GM18861 (cell line): ENCODE measurements around the gene VSTM4.

ENCODE experiments used
- ATAC-seq: cut with Tn5 transposase; IDR thresholded peaks from one replicate; pipeline ENCODE4 v1.9.1; 2021; ENCODE audit not compliant: unreplicated experiment

VSTM4 gene

DNA sequence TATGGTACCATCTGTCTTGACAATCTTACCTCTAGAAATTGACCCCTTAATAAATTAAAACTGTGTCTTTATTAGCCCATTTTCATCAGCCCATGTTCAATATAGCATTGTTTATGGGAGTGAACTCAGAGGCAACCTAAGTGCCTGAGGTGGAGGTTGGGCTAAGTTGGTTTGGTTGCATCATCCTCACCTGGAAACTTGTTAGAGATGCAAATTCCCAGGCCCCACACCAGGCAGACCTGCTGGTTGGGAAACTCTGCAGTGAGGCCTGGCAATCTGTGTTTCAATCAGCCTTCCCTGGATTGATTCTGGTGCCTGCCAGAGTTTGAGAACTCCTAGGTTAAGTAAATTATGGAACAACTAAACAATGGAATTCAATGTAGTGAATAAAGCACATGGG is 27.9 kb upstream of the VSTM4 start:
- ATAC-seq, result no peak

GRCh38 chr10:49141541-49142332 is 26.4 kb upstream of the VSTM4 start:
- ATAC-seq, result peak; percentile 61

DNA sequence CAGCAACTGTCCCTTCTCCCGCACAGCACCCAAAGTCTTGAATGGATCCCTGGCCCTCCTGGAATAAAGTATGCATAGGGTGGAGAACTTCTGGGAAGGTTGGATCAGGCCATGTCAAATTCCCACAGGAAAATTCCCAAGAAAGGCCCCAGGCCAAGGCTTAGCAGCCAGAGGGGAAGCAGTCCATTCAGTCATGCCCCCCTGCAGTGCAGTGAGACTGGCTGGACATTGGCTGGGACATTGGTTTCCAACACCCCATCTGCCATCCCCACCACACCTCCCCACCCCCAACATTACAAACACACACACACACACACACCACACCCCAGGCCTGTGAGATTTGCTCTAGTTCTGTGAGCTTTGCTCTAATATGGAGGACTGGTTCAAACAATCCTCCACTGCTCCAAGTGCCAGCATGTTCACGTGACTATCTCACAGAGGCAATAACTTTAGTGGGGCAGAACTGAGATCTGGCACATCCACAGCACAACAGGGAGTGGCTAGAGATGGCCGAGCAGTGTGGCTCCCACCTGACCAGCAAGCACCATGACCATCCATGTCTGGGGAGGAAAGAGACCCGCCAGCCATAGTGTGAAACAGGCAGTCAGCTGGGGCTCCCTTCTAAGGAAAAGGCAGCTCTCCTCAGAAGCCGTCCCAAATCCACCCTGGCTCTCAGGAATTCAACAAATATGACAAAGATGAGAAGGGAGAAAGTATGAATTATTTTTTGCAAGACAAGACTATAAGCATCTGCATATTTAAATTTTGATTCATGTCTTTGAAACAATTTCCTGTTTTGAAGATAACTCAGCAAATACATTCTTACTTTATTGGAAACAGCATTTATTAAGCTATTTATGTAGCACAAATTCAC is 25.2 kb upstream of the VSTM4 start:
- ATAC-seq, result no peak

- no peak for ATAC-seq
Observed at GRCh38 chr10:49139846-49140195, 24.5 kb upstream of the VSTM4 start.

DNA sequence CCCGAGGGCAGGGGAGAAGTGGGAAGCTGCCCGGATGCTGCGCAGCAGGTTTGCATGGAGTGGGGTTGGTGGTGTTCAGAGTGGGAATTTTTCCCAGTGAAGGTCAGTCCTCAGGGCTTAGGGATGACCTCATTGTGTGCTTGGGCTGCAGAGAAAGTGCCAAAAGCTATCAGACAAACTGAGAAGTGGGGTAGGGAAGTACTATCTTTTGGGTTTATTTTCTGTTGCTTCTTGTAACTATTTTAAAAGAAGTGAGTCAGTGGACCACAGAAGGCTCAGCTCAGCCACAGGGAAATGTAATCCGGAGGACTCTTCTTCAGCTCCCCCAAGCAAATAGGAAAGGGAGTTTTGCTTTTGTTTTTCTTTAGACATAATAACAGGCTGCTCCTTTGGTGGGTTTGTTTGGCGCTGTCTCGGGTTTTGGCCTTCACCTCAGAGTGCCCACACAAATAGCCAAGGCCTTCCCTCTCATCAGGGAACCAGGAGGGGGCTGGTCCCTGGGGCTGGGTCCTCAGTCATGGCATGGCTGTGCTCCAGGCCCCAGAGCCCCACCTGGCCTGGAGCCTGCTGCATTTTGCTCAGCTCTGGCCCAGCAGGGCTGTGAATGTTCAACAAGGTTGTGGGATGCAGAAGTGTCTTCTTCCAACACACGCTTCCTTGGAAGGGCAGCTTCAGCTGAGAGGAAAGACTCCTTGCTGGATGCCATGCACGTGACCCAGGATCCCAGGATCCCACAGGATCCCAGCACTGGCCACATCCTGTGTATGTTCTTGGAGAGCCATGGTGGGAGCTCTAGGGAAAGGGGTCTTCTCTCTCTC is 23.9 kb upstream of the VSTM4 start:
- ATAC-seq, result no peak

DNA sequence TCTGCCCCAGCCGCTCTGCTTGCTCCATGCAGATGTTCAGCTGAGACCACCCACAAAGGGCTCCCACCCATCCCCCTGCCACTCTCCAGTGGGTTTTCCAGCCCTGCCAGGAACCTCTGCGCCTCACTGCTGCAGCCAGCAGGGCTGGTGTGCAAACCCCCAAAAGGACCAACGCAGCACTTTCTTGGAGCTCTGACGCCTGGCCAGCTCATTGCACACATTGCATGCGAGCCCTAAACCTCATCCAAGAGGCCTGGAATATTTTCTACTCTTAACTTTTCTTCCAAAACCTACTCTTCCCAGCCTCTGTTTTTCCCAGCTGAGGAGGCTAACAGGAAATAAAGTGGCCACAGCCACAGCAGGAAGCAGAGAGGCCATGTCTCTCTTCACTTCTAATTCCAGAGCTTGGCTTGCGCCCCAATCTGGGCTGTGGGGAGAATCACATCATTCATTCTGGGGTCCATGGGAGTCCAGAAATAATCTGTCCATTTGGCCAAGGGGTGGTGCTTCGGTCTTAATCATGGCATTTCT is 23.1 kb upstream of the VSTM4 start:
- ATAC-seq, result no peak

- no peak for ATAC-seq
Observed at GRCh38 chr10:49136525-49136924, 21.2 kb upstream of the VSTM4 start.

DNA sequence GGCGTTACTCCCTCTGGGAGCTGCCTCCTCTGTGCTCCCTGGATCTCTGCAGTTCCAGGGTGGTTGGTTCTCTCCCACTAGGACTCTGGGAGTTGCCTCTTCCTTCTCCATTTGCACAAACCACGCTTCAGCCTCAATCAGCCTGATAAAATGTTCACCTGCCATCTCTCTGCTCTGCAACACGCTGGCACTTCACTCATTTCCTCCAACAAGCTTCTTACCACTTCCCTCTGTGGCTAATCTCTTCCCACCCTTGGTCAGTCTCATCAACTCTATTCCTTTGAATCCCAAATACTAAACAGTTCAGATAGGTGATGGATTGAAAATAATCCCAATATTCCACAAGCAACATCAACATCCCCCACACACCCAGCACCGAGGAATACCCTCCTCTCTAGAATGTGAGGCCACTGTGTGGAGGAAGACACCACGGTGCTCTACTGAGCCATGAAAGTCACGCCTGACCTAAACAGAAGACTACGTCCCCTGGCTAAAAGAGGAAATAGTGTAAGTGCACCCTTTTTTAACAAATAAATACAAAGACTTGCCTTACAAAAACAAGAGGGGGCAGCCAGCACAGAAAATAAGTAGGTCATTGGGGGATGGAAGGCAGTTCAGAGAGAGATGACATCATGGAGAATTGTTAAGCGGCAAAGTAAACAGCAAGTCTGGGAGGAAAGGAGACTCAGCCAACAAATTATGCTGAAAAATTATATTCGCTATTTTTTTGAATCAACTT is 20.4 kb upstream of the VSTM4 start:
- ATAC-seq, result peak; percentile 69

DNA sequence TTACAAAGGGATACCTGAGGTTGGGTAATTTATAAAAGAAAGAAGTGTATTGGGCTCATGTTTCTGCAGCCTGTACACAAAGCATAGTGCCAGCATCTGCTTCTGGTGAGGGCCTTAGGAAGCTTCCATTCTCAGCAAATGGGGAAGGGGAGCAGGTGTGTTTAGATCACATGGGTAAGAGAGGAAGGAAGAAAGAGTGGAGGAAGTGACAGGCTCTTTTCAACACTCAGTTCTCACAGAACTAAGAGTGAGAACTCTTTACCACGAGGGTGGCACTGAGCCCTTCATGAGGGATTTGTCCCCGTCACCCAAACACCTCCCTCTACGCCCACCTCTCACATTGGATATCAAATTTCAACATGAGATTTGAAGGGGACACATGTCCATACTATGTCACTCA is 19.0 kb upstream of the VSTM4 start:
- ATAC-seq, result no peak

GRCh38 chr10:49133706-49134248 is 18.5 kb upstream of the VSTM4 start, which contains the start of gene FAM170B:
Gene FAM170B, minus strand, starts transcription at chr10:49134021. Its CDS starts 103 bp downstream, at chr10:49133918.
- no peak for ATAC-seq

- no peak for ATAC-seq
Observed at GRCh38 chr10:49132362-49132737, 17.0 kb upstream of the VSTM4 start.

- ATAC-seq, result no peak
Observed at GRCh38 chr10:49131507-49132361, 16.4 kb upstream of the VSTM4 start.

DNA sequence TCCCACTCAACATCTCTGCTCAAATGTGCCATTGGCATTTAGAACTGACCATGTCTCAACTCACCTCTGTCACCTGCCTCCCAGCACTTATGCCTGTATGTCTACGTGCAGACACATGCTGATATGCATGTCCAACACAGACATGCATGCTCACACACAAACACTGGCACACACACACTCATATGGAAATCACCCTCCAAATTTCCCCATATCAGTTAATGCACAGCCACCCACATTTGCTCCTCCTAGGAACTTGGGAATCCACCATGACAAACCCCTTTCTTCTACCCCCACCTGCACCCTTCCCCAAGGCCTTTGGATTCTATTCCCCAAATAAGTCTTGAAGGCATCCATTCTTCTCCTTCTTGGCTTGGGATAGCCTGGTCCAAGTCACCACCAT is 14.1 kb upstream of the VSTM4 start:
- no peak for ATAC-seq

DNA sequence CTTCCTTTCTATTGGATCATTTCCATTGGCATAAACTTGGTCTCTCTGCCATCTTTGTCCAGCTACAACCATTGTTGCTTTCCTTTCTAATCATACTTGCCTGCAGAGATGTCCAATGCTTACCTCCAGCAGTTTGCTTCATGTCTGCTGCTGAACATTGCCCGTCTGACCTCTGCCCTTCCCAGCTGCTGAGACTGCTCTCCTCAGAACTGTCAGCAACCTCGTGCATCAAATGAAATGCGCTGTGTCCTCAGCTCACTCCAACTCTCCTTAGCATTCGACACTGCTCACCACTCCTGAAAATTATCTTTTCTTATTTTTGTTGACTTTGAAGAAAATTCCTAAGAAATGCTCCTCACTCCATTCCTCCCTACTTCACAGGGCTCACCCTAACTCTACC is 13.5 kb upstream of the VSTM4 start:
- ATAC-seq, result no peak

DNA sequence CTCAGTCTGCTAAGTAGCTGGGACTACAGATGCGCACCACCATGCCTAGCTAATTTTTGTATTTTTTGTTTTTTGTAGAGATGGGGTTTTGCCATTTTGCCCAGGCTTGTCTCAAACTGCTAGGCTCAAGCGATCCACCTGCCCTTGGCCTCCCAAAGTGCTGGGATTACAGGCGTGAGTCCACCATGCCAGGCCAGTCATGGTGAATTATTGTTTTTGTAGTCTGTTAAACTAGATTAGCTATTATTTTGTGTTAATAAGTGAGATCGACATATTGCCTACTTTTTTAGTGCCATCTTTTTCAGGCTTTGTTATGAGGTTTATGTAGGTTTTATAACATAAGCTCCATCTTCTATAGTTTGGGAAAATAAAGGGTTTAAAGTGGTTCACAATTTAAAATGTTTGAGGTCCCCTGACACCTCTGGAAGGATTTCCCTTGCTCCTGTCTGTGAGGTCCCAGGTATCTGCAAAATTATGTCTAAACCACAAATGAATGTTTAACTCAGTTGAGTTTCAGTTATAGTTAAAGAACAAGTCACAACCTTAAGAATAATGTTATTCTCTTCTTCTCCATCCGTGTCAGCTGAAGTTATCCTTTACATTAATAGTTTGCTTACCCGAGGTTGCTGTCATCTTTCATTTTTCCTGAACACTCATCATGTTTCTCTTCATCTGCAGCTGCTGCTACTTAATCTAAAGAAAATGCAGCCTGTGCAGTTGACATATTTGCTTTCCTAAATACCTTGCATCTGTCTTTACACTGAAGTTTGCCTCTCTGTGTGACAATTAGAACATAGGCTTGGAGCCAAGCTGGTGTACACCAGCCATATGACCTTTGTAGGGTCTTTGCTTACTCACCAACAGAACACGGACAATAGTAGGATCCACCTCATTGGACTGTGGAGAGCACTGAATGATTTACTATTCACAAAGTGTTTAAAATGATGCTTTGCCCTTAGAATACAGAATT is 8.9 kb upstream of the VSTM4 start:
- ATAC-seq, result peak; percentile 81

DNA sequence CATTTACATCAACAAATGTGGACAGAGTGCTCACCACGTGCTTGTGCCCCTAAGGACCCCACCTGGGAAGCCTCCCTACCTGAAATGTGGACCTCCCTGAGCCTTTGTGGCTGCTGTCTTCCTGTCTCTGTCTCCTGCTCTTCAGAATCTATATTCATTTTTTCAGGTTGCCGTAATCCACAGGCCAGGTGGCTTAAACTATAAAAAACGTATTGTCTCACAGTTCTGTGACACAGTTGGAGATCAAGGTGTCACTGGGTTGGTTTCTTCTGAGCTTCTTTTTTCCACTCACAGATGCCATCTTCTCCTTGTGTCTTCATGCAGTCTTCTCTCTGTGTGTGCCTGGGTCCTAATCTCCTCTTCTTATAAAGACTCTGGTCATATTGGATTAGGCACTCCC is 5.6 kb upstream of the VSTM4 start:
- no peak for ATAC-seq

DNA sequence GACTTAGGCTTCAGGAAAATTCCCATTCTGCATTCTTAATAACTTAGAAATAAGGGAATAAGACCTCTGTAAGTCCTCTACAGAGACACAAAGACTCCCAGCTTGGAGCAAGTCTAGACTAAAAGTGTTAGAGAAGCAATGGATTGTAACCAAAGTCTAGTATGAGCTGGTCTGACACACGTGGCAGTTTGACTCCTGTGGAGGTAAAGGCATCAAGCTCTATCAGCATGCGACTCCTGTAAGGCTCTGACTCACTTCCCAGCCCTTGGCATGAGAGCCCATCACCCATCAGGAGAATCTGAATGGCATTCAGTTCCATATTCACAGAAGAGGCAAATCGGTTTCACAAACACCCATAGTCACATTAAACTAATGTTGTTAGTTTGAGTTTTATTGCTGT is 4.4 kb upstream of the VSTM4 start:
- no peak for ATAC-seq

DNA sequence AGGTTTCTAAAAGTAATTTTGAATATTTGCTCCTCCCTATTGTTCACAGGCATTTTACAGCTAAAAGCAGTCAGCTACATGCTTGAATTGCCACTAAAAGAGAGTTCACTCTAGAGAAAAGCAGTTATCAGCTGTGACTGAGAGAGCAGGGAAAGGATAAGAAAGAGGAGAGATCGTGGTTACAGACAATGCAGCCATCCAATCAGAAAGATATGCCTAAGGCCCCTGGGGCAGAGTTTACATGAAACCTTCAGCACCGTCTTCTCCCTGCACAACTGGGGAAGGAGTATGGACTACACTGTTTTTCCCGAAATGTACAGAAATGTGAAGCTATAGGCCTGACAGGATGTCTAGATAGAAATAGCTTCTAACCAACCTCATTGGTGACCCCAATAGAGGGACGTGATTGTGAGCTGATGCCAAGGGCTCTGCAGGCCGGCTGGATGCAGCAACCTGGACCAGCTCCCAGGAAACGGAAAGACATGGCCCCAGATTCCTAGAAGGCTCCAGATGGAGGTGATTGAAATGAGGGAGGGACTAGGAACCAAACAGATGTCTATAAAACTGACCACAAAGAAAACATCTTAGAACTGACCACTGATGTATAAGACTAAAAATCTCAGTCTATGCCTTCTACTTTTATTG is 3.2 kb upstream of the VSTM4 start:
- ATAC-seq, result no peak
